Caco-2 (cell line): ENCODE measurements around the gene CEP131. TPM values are rescaled to one million over a fixed set of nuclear protein-coding genes. Genes with fewer than 3 reads are reported as not detected.
"Not testable (repeated sequence)": the region's sequence is repeated elsewhere in the genome, so short reads cannot be mapped to it uniquely, and the experiment has no call there.

ENCODE experiments used
- BruUV-seq: library from RNA; stranded (reverse); fragments of 400-500 nt; replicated peaks from 2 replicates; lab custom pipeline; 2021; lab: Mats Ljungman, UMichigan
- CTCF ChIA-PET: fragments of 300-600 bp; sonication (Branson Sonifier 250); formaldehyde crosslinking; loops from one replicate; lab custom pipeline; 2022; ENCODE audit warnings: antibody characterized with exemption; lab: Charles Lee
- POLR2A ChIA-PET: fragments of 300-600 bp; sonication (Branson Sonifier 250); formaldehyde crosslinking; loops from one replicate; lab custom pipeline; 2022; ENCODE audit warnings: antibody characterized with exemption; lab: Charles Lee
- DNase-seq, 2 experiments: peaks; one replicate each; pipeline versions ENCODE4 v3.0.0 to v3.0.0-alpha.2; 2020 to 2022
- H3K27me3 ChIP-seq: replicated peaks from 2 replicates; pipeline ENCODE4 v1.6.0; 2011; ENCODE audit warnings: low read length; ENCODE audit not compliant: control insufficient read depth, insufficient read depth
- H3K36me3 ChIP-seq: 2 replicates; pipeline ENCODE4 v1.5.1; 2011; ENCODE audit warnings: low read length; ENCODE audit not compliant: control insufficient read depth, insufficient read depth
- H3K4me1 ChIP-seq: fragments of 250-450 bp; sonication (Bioruptor Pico); 2 replicates; pipeline ENCODE4 v1.5.1; 2020; ENCODE audit warnings: mild to moderate bottlenecking
- H3K4me3 ChIP-seq: 2 replicates; pipeline ENCODE4 v1.5.1; 2011; ENCODE audit warnings: low read depth, mild to moderate bottlenecking, control low read depth, low read length
- H3K9me3 ChIP-seq: fragments of 250-450 bp; sonication (Bioruptor Pico); 2 replicates; pipeline ENCODE4 v1.5.1; 2020; ENCODE audit warnings: mild to moderate bottlenecking, moderate library complexity
- H3K27ac Mint-ChIP-seq: one replicate; pipeline ENCODE4 v1.8.0; 2022; ENCODE audit warnings: mixed read lengths; ENCODE audit not compliant: unreplicated experiment
- H3K27me3 Mint-ChIP-seq: one replicate; pipeline ENCODE4 v1.8.0; 2022; ENCODE audit warnings: mixed read lengths; ENCODE audit not compliant: insufficient read depth, unreplicated experiment
- H3K36me3 Mint-ChIP-seq: one replicate; pipeline ENCODE4 v1.8.0; 2022; ENCODE audit warnings: mild to moderate bottlenecking, mixed read lengths; ENCODE audit not compliant: insufficient read depth, unreplicated experiment
- H3K4me1 Mint-ChIP-seq: one replicate; pipeline ENCODE4 v1.8.0; 2022; ENCODE audit warnings: low read depth, mixed read lengths; ENCODE audit not compliant: unreplicated experiment
- H3K4me3 Mint-ChIP-seq: one replicate; pipeline ENCODE4 v1.8.0; 2022; ENCODE audit warnings: mild to moderate bottlenecking, moderate library complexity, mixed read lengths; ENCODE audit not compliant: unreplicated experiment
- H3K9me3 Mint-ChIP-seq: one replicate; pipeline ENCODE4 v1.8.0; 2022; ENCODE audit warnings: mixed read lengths; ENCODE audit not compliant: unreplicated experiment
- intact Hi-C: fragments of 100-400 bp; cut with micrococcal nuclease; formaldehyde crosslinking; loops from one replicate; pipeline ENCODE4 v1.10.0; 2022; ENCODE audit not compliant: unreplicated experiment
- total RNA-seq: library from RNA; stranded (reverse); gene quantifications from 2 replicates; pipeline ENCODE4 v1.2.3, GENCODE V29; 2022
- TF ChIP-seq, protein P1 (sequence below), 2 experiments: fragments of 200-600 bp in 1 of 2; IDR thresholded peaks; 1 replicate in 1 of 2; 2 replicates in 1 of 2; pipeline versions ENCODE4 v1.5.1 to v1.8.0; 2011 to 2022; ENCODE audit warnings: antibody characterized with exemption in 1 of 2, control low read depth in 1 of 2, inconsistent platforms in 1 of 2, low read depth in 1 of 2, low read length in 1 of 2, mild to moderate bottlenecking in 1 of 2, moderate library complexity in 1 of 2; ENCODE audit not compliant: insufficient read depth in 1 of 2, severe bottlenecking in 1 of 2, unreplicated experiment in 1 of 2

CEP131 gene
- total RNA-seq, 1 experiment from 2014 or later, result 28.4 TPM

- no peaks in the 10 kb centered on the region for H3K9me3 Mint-ChIP-seq
- H3K4me3 ChIP-seq, result no peak overlapping the region
- BruUV-seq, result no TSS peak
- no peaks in the 10 kb centered on the region for H3K4me1 Mint-ChIP-seq
- peaks cover 5% of the 10 kb centered on the region for H3K4me1 ChIP-seq
- no peak overlapping the region for H3K27ac Mint-ChIP-seq
- H3K36me3 ChIP-seq, result no peaks in the 10 kb centered on the region
- intact Hi-C loops, result no loop called here
- H3K4me3 Mint-ChIP-seq, result no peak overlapping the region
- DNase-seq, result no peak
- H3K36me3 Mint-ChIP-seq, result no peaks in the 10 kb centered on the region
- CTCF ChIA-PET, result interaction anchor here (0.7 kb wide), 1 partner anchor 18 kb away, joined by 3 read pairs; no protein-coding TSS in a partner anchor
- no peaks in the 10 kb centered on the region for H3K27me3 ChIP-seq
- no peaks in the 10 kb centered on the region for H3K27me3 Mint-ChIP-seq
- H3K9me3 ChIP-seq, result no peaks in the 10 kb centered on the region
- POLR2A ChIA-PET, result no interaction called here
- TF ChIP-seq, protein P1, sequence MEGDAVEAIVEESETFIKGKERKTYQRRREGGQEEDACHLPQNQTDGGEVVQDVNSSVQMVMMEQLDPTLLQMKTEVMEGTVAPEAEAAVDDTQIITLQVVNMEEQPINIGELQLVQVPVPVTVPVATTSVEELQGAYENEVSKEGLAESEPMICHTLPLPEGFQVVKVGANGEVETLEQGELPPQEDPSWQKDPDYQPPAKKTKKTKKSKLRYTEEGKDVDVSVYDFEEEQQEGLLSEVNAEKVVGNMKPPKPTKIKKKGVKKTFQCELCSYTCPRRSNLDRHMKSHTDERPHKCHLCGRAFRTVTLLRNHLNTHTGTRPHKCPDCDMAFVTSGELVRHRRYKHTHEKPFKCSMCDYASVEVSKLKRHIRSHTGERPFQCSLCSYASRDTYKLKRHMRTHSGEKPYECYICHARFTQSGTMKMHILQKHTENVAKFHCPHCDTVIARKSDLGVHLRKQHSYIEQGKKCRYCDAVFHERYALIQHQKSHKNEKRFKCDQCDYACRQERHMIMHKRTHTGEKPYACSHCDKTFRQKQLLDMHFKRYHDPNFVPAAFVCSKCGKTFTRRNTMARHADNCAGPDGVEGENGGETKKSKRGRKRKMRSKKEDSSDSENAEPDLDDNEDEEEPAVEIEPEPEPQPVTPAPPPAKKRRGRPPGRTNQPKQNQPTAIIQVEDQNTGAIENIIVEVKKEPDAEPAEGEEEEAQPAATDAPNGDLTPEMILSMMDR (IDR thresholded peaks at IDR 0.05; ENCODE audit: insufficient read depth in 1 of 2, low read depth in 1 of 2, low read length in 1 of 2, severe bottlenecking in 1 of 2, unreplicated experiment in 1 of 2), result no peak
Observed at GRCh38 chr17:81147701-81148100, 75.1 kb downstream of the CEP131 start.

DNA sequence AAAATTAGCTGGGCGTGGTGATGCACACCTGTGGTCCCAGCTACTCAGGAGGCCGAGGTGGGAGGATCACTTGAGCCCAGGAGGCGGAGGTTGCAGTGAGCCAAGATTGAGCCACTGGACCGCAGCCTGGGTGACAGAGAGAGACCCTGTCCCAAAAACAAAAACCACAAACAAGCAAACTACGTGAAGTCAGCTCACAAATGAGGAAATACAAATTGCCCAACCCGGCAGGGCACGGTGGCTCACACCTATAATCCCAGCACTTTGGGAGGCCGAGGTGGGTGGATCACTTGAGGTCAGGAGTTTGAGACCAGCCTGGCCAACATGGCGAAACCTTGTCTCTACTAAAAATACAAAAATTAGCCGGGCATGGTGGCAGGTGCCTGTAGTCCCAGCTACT, 76.6 kb downstream of the CEP131 start:
- BruUV-seq, DNase-seq, H3K4me3 Mint-ChIP-seq, intact Hi-C loops, H3K36me3 Mint-ChIP-seq, H3K9me3 ChIP-seq, H3K36me3 ChIP-seq, H3K27me3 Mint-ChIP-seq, H3K4me1 ChIP-seq, H3K4me3 ChIP-seq, H3K9me3 Mint-ChIP-seq, H3K27me3 ChIP-seq, H3K27ac Mint-ChIP-seq, POLR2A ChIA-PET, H3K4me1 Mint-ChIP-seq: not testable (repeated sequence)
- CTCF ChIA-PET, result interaction anchor here (0.7 kb wide), 2 partner anchors 12 to 34 kb away, joined by 4 to 6 read pairs; no protein-coding TSS in a partner anchor

DNA sequence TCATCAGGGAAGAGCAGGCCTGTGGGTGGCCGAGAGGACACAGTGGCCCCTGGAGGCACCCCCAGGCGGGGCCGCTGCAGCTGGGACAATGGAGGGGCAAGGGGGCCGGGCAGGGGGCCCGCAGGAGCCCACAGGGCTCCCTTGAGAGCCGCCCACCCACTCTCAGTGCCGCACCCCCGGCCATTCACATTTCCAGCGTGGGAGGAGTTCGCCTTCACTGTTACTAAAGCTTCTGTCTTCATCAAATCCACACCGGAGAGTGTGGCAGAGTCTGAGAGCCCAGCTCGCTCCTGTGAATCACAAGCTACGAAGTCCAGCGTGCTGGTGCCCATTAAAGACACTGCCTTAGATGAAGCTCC, 78.4 kb downstream of the CEP131 start:
- Mint-ChIP-seq H3K36me3 (peaks cover 3% of the 10 kb centered on the region), H3K27me3 (no peaks in the 10 kb centered on the region), H3K4me3 (no peak overlapping the region), H3K4me1 (no peaks in the 10 kb centered on the region), H3K9me3 (no peaks in the 10 kb centered on the region), H3K27ac (no peak overlapping the region)
- Histone ChIP-seq H3K4me1 (peaks cover 6% of the 10 kb centered on the region), H3K36me3 (no peaks in the 10 kb centered on the region), H3K9me3 (no peaks in the 10 kb centered on the region), H3K27me3 (no peaks in the 10 kb centered on the region), H3K4me3 (no peak overlapping the region)
- intact Hi-C loops, result no loop called here
- TF ChIP-seq, protein P1 (IDR thresholded peaks at IDR 0.05; ENCODE audit: insufficient read depth in 1 of 2, low read depth in 1 of 2, low read length in 1 of 2, severe bottlenecking in 1 of 2, unreplicated experiment in 1 of 2), result no peak
- ChIA-PET POLR2A (no interaction called here), CTCF (interaction anchor here (1.2 to 1.3 kb wide), 2 partner anchors 47 to 79 kb away, joined by 3 to 4 read pairs; partner anchors contain the start of gene CEP131)
- no TSS peak for BruUV-seq
- DNase-seq, result no peak
